Measurements from ENCODE around the gene PHACTR3. TPM values are rescaled to one million over a fixed set of nuclear protein-coding genes. Genes with fewer than 3 reads are reported as not detected.

PHACTR3 gene
- total and polyA plus RNA-seq, 2 of the 8 experiments (the other 6 are each of a cell fraction or from before 2014, with no cell fraction given): 0.05 to 0.13 TPM

- DNase-seq (ENCODE audit: low read depth in 1 of 2, low spot score in 2 of 2): peak in 1 of 2 experiments; percentile 19
- Histone ChIP-seq H4K20me1 (replicated peaks in 1 of 2; ENCODE audit: control insufficient read depth in 1 of 2, insufficient read depth in 2 of 2, low read length in 2 of 2) (peaks cover 0 to 1% of the 10 kb centered on the region in 2 experiments), H3K56ac (replicated peaks; ENCODE audit: insufficient read length, low read depth, low read length) (no peak overlapping the region), H2AFZ (ENCODE audit: low read length) (no peak overlapping the region), H3K27ac (ENCODE audit: low read depth, low read length) (no peak overlapping the region), H2BK20ac (ENCODE audit: low read length) (no peak overlapping the region), H3K36me3 (ENCODE audit: control insufficient read depth in 2 of 4, insufficient read depth in 4 of 4, low read length in 3 of 4) (no peaks in the 10 kb centered on the region; a peak in 1 of 8 replicates), H2AK5ac (ENCODE audit: low read depth, low read length) (no peak overlapping the region), H2BK5ac (ENCODE audit: low read depth, low read length) (no peak overlapping the region), H3K23me2 (ENCODE audit: low read depth, low read length) (peaks cover 2% of the 10 kb centered on the region; the same call in 1 of the 2 replicates), H2BK15ac (ENCODE audit: low read length) (no peak overlapping the region), H3K14ac (ENCODE audit: insufficient read length) (no peak overlapping the region), H3K9ac (replicated peaks in 1 of 4; ENCODE audit: extremely low read depth in 1 of 4, low read depth in 3 of 4, low read length in 3 of 4) (no peak overlapping the region), H4K91ac (replicated peaks; ENCODE audit: insufficient read length, low read length) (no peak overlapping the region), H3K79me2 (ENCODE audit: control insufficient read depth in 1 of 2, insufficient read depth in 2 of 2, low read length in 2 of 2) (no peaks in the 10 kb centered on the region), H2BK120ac (replicated peaks; ENCODE audit: low read depth, low read length) (no peak overlapping the region), H3K4me1 (replicated peaks in 1 of 4; ENCODE audit: control insufficient read depth in 3 of 4, insufficient read depth in 4 of 4, low read length in 3 of 4) (peaks cover 0 to 2% (median 0%) of the 10 kb centered on the region in 4 experiments; a peak in 1 of 7 replicates), H3K23ac (ENCODE audit: insufficient read length) (no peak overlapping the region), H4K5ac (ENCODE audit: insufficient read length, low read depth, low read length) (no peak overlapping the region), H3K18ac (ENCODE audit: extremely low read depth, low read length) (no peak overlapping the region), H3K9me3 (ENCODE audit: insufficient read depth in 2 of 2, low read depth in 1 of 2, low read length in 1 of 2) (peaks cover 88 to 100% of the 10 kb centered on the region in 2 experiments), H2BK12ac (ENCODE audit: low read depth, low read length) (no peak overlapping the region), H3K27me3 (replicated peaks in 1 of 4; ENCODE audit: control insufficient read depth in 3 of 4, extremely low read depth in 1 of 4, insufficient read depth in 3 of 4, low read length in 3 of 4) (peaks cover 0 to 3% (median 0%) of the 10 kb centered on the region in 4 experiments; a peak in 1 of 7 replicates), H3K4ac (replicated peaks; ENCODE audit: insufficient read length, low read depth, low read length) (no peak overlapping the region), H3K4me3 (ENCODE audit: extremely low read depth in 1 of 4, insufficient read depth in 2 of 4, low read depth in 3 of 4, low read length in 4 of 4) (no peak overlapping the region), H3K4me2 (ENCODE audit: insufficient read depth in 1 of 2, low read depth in 2 of 2, low read length in 2 of 2) (no peak overlapping the region), H3K79me1 (ENCODE audit: low read depth, low read length) (no peaks in the 10 kb centered on the region), H4K8ac (ENCODE audit: extremely low read depth, insufficient read depth, low read length) (peak overlapping the region; percentile 57; the same call in 1 of the 2 replicates)
- CTCF ChIA-PET (ENCODE audit: partially characterized antibody): no interaction called here
- 80% methylated on average over 19 of the region's 19 CpGs; no CpG with 5 or more reads in 1 of the 2 experiments for WGBS, 2 experiments (ENCODE audit: extremely low coverage in 1 of 2, insufficient coverage in 1 of 2, insufficient read length in 1 of 2, insufficient replicate concordance in 2 of 2, low coverage in 1 of 2, low lambda C conversion rate in 2 of 2, missing lambda C conversion rate in 1 of 2)
- no peak for FAIRE-seq
- POLR2A ChIA-PET (ENCODE audit: partially characterized antibody): no interaction called here
- no peak for TF ChIP-seq CHD2 (IDR thresholded peaks at IDR 0.05; ENCODE audit: low read length)
- TF ChIP-seq RXRA (IDR thresholded peaks at IDR 0.05; ENCODE audit: insufficient read depth, low read depth, low read length): no peak
- no peak for TF ChIP-seq EP300 (IDR thresholded peaks at IDR 0.05; ENCODE audit: borderline replicate concordance in 1 of 2, low read depth in 2 of 2, low read length in 2 of 2)
- TF ChIP-seq JUN (IDR thresholded peaks at IDR 0.05; ENCODE audit: low read depth, low read length): no peak
- no peak for TF ChIP-seq YY1 (IDR thresholded peaks at IDR 0.05; ENCODE audit: low read depth, low read length)
- TF ChIP-seq SP4 (IDR thresholded peaks at IDR 0.05; ENCODE audit: low read length): no peak
- TF ChIP-seq SIRT6 (IDR thresholded peaks at IDR 0.05; ENCODE audit: low read length): no peak
- TF ChIP-seq TEAD4 (IDR thresholded peaks at IDR 0.05; ENCODE audit: low read depth, low read length): no peak
- TF ChIP-seq, protein P1, sequence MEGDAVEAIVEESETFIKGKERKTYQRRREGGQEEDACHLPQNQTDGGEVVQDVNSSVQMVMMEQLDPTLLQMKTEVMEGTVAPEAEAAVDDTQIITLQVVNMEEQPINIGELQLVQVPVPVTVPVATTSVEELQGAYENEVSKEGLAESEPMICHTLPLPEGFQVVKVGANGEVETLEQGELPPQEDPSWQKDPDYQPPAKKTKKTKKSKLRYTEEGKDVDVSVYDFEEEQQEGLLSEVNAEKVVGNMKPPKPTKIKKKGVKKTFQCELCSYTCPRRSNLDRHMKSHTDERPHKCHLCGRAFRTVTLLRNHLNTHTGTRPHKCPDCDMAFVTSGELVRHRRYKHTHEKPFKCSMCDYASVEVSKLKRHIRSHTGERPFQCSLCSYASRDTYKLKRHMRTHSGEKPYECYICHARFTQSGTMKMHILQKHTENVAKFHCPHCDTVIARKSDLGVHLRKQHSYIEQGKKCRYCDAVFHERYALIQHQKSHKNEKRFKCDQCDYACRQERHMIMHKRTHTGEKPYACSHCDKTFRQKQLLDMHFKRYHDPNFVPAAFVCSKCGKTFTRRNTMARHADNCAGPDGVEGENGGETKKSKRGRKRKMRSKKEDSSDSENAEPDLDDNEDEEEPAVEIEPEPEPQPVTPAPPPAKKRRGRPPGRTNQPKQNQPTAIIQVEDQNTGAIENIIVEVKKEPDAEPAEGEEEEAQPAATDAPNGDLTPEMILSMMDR (IDR thresholded peaks at IDR 0.05; ENCODE audit: control extremely low read depth in 1 of 3, insufficient read depth in 1 of 3, low read depth in 1 of 3, low read length in 3 of 3): no peak
- TF ChIP-seq CHD1 (IDR thresholded peaks at IDR 0.05; ENCODE audit: low read depth, low read length): no peak
- TF ChIP-seq NANOG (IDR thresholded peaks at IDR 0.05; ENCODE audit: insufficient read depth, low read depth, low read length, poor library complexity, severe bottlenecking): no peak
These were observed 224.9 kb downstream of the PHACTR3 start for GRCh38 chr20:59829054-59829785.
